T-helper 1 cell (primary cell): ENCODE data around the gene CCDC157.
A peak's percentile ranks its signal among the peaks of the same experiment; 100 is the strongest.

Experiments
- DNase-seq, 5 donors: peaks; one replicate each; pipeline ENCODE4 v3.0.0-alpha.2; 2012 to 2020
- total RNA-seq, 4 donors: gene quantifications; one replicate each; lab custom pipeline; 2026; lab: John Stamatoyannopoulos, UW

The CCDC157 gene
- total RNA-seq, result 8.3 to 11.9 (median 10.3) reads per million in 4 donors

DNA sequence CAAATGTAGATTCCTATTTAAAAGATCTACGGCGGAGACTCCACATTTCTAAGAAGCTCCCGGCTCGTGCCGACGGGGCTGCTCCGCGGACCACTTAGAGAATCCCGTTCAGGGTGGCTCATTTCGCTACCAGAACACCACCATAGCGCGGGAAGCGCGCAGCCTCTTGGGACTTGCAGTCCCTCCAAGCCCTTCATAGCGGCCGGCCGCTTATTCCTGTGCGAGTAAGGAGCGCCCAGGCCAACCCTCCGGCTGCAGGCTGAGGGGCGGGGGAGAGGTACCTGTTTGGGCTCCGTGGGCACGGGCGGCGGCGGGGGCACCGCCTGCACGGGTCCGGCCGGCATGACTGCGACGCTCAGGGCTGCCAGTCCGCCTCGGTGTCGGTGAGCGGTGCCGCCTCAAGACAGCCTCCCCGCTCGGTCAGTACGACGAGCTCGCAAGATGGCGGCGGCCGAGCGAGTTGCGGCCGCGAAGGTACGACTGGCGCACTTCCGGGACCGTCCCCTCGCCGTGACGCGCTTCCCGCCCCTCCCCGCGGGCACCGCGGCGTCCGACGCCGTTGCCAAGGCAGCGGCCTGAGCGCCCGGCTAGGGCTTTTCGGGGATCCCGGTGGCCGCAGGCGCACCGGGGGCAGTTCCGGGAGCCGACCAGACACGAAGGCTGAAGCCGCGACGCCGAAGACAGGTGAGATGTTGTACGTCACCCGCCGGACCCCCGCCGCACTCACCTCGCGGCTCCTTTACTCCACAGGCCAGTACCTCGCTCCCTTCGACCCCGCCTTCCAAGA lies at the start of gene CCDC157, which contains the start of gene SF3A1:
Gene CCDC157 (plus strand): TSS at position 559 of the 787 bp plus-strand sequence. CDS start 8,994 bp downstream, outside the sequence.
Gene SF3A1 (minus strand): TSS at position 446 of the 787 bp plus-strand sequence. CDS start 102 bp downstream, at position 344.
- DNase-seq, result peak; percentile 71 to 92 (median 79)

DNA sequence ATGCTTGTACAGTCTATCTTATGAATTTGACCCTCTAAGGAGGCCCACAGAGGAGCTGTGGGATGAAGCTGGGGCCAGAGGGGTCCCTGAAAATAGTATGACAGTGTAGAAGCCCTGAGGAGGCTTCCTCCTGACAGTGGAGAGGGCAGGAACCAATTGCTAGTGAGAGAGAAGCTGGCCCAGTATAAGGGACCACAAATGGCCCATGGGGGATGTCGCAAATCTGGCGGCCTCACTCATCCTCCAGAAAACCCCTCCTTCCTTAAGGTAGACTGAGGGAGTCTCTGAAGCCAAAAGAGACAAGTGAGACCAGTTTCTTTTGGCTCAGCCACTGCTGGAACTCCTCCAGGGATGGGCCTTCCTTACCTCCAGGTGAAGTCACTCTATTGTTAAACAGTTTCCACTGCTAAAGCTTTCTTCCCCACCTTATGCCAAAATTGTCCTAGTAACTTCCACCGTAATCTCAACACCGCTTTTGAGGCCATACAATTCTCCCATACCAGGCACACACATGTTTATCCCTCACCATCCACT lies 49.7 kb upstream of the CCDC157 start:
- DNase-seq, result no peak

DNA sequence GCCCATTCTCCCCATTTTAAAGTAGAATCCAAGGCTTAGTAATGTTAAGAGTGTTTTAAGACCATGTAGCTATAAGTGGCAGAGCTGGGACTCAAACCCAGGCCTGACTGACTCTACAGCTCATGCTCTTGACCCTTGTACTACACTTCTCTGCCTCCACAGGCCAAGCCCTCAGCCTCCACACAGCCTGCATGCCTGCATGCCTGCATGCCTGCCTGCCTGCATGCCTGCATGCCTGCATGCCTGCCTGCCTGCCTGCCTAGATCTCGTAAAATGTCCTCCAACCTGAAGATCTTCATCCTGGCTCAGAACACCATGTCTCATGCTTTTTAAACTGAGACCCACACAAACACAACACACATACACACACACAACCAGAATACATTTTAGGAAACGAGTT lies 48.7 kb upstream of the CCDC157 start:
- DNase-seq, result no peak

DNA sequence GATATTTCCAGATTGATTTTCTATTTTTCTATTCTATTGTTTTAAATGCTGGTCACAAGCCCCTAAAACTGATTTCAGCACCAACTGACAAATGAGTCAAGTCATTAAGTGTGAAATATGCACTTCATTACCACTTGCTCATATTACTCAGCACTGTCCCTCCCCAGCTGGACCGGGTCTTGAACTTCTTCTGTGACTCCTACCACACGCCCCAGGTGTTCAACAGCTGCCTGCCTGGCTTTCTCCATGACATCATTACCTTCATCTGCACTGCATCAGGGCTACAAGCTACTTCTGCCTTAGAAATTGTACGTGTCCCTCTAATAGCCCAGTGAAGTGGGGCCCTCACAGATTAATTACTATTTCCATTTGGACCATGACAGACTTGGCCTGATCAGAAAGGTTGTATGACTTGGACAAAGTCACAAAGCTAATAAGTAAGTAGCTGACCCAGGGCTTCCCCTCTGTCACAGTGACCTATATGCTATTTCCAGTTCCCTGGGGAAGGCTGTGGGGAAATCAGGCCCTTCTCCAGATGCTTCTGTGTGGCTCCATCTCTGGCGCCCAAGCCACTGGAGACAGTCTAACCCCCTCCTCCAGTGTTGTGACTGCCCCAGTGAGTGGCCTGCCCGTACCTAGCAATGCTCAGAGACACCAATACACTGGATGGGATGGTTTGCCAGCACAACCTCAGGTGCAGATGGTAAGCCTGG lies 48.1 kb upstream of the CCDC157 start:
- DNase-seq, result peak in 1 of 5 donors; percentile 55

DNA sequence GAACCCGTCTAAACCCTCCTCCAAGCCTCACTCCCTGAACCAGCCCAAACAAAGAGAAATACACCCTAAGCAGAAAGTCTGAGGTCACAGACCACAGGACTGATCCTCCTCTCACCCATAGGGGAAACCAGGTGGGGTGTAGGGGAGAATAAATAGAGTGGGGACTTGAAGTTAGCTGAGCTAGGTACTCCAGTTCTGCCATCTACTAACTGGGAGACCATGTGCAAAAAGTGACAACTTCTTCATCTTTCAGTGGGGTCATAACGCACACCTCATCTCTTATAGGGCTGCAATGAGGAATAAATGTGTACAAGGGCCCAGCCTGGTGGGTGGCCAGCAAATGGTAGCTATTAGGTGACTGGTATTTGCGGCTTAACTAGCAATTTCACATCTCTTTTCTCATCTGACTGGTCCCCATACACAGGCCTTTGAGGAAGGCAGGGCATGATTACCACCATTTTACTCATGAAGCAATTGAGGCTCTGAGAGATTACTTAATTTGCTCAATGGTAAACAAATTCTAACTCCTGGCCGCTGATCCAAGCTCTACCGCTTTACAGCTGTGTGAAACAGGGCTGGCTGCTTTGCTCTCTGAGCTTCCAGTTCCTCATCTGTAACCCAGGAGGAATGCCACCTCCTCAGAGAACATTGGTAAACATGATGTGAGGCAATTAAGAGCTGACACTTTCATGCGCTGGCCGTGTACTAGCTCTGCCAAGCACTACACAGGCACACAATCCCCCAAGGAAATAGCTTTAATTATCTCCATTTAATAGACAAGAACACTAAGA lies 46.7 kb upstream of the CCDC157 start:
- DNase-seq, result peak in 1 of 5 donors; percentile 40

DNA sequence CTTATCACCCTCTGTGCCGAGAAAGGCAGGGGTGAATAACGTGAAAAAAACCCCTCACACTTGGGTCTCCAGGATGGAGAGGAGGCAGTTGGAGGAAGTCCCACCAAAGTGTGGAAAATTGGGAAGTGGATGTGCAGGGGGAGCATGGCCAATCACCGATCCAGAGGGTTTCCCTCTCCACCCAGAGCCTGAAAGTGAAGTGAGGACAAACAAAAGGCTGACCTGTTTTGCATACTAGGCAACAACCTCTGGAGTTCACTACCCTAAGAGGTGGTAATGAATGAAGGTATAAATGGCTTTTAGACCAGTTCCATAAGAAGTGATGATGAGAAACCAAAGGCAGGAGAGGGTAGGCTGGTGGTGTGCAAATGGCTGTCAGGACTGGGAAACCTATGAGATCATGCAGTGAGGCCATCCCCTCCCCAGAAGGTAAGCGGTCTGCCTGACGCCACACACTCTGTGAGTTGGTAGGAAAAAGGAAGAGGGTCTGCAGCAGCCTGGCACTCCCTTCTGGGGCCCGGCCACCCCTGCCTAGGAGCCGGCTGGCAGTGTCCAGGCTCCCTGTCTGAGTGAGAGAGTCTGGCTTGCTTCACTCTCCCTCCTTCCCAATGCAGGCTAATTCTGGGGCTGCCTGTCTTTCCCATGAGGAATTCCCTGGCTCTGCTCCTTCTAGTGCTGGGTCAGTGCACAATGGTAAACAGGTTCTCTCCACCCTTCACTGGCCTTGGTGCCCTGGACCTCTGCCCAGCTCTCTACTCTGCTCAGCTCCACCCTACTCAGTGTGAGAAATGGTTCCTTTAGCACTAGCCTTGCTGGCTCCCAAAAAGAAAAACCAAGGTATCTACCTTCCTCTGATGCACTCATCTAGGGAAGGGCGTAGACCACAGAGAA lies 45.7 kb upstream of the CCDC157 start:
- no peak for DNase-seq

DNA sequence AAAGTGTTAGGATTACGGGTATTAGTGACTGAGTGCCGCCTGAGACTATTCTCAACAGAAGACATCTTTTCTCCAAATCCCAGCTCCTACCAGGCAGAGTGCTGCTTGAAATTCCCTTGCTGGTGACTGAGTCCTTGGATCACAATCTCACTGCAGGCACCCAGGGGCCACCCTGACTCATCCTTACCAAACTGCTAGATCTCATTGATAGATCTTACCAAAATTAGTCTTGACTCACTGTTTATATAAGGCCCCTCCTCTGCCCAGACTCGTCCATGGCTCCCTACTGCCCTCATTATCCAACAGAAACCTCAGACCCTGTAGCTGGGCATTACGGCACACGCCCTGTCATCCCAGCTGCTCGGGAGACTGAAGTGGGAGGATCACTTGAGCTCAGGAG lies 44.8 kb upstream of the CCDC157 start:
- DNase-seq, result no peak

DNA sequence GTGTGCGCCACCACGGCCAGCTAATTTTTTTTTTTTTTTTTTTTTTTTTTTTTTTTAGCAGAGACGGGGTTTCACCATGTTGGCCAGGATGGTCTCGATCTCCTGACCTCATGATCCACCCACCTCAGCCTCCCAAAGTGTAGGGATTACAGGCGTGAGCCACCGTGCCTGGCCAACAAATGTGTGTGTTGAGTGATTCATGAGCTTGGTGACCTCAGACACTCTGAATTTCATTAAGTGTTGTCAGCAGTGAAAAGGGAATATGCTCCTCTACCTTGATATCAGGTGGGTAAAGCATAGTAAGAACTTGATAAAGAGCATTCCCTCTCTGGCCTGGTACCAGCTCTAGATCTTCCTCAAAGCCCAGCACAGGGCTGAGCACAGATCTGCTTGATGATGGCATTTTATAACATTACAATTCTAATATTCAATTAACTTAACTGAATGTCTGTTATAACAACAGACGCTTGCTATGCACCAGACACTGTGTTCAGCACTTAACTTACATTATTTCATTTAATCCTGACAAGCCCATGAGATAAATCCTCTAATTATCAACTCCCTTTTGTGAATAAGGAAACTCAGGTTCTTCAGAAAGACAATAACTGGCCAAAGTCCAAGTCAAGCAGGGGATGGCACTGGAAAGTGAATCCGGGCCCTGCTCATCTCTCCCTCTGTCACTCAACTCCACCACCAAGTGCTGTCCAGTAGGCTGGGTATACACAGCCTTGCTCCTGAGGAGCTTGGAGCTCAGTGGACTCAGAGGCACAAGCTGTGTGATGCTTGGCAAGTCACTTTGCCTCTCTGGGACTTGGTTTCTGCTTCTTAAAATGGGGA lies 43.1 kb upstream of the CCDC157 start:
- DNase-seq, result no peak

DNA sequence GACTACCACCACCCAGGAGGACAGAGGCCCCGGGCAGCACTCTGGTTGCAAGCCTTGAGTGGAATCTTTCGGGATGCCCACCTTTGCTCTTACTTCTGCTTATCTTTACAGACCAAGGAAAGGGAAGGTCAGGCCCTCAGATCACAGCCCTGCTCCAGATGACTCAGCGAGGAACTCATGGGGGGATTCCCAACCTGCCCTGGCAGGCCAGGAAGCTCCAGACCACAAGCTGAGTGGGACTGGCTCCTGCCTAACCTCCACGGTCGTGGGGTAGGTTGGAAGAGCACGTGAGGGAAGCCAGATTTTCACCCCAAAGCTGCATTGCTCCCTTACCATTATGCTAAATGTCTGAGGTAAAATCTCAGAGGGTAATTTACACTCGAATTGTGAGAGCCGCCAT lies 41.9 kb upstream of the CCDC157 start:
- DNase-seq, result peak in 4 of 5 donors; percentile 22 to 52 (median 39)

DNA sequence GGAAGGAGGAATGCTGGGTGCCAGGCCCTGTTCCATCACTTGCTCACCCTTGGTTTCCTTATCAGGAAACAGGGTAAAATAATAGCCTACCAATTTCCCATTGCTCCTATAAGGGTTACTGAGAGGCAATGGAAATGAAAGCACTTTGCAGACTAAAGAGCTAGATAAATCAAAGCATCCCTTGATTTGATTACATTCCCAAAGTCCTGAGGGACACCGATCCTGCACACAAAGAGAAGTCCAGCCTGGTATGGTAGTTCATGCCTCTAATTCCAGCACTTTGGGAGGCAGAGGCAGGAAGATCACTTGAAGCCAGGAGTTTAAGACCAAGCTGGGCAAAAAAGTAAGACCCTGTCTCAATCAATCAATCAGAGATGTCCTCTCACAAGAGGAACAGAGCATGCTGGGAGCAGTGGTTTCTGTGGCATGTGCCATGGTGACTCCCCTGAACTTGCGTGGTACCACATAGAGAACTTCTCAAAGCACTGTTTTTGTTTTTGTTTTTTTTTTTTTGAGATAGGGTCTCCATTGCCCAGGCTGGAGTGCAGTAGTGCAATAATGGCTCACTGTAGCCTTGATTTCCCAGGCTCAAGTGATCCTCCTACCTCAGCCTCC lies 40.7 kb upstream of the CCDC157 start:
- DNase-seq, result no peak

DNA sequence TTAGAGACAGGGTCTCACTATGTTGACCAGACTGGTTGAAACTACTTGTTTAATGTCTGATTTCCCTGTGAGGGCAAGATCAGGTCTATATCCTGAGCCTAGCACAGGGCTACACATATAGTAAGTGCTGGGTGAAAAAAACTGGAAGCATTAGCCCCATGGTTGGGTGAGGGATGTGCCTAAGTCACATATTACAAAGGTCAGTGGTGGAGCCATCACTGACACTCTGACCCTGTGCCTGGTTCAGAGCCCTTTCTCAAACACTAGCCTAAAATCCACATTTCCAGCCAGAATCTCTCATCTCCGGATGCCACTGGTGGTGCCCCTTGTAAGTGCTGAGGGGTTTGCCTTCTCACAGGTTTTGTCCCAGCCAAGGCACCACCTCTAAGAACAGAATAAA lies 39.0 kb upstream of the CCDC157 start:
- no peak for DNase-seq

DNA sequence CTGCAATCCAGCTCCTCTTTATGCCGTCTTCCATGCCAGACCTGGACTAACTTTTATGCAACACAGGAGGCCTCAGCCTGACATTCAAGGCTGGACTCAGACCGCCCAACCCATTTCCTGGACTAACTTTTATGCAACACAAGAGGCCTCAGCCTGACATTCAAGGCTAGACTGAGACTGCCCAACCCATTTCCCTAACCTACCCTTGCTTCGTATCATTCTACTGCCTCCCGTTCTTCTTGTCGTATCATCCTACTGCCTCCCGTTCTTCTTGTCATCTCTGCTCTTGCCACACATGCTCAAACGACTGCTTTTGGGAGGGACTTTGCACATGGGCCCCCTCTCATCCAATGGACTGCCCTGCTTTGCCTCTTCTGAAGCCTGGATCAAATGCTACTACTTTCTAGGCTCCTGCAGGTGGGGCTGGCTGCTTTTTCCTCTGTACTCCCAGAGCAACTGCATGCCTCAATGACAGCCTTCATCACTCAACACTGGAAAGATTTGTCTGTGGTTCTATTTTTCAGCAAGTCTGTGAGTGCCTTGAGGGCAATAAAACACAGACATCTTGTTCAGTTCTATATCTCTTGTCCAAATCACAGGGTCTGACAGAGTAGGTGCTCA lies 37.9 kb upstream of the CCDC157 start:
- no peak for DNase-seq

DNA sequence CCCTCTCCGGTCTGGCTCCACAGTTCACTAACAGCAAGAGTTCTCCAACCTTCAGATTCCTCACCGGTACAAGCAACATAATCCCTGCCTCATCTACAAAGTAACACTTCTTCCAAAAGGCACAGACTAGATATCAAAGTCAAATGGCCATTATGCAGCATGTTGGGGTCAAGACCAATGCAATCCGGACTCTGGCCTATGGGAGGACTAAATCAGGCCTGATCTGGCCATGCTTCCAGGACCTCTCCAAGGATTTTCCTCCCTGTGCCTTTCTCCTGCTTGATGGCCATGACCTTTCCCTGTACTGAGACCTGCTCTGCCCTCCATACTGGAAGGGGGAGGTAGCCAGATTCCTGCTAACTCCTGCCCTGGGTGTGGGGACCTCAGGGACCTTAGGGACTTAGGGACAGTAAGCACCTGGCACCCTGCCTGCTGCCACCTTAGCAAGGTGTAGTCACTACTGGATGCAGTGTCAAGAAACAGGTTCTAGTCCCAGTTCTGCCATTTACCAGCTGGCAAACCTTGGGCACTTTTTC lies 36.7 kb upstream of the CCDC157 start:
- DNase-seq, result no peak

DNA sequence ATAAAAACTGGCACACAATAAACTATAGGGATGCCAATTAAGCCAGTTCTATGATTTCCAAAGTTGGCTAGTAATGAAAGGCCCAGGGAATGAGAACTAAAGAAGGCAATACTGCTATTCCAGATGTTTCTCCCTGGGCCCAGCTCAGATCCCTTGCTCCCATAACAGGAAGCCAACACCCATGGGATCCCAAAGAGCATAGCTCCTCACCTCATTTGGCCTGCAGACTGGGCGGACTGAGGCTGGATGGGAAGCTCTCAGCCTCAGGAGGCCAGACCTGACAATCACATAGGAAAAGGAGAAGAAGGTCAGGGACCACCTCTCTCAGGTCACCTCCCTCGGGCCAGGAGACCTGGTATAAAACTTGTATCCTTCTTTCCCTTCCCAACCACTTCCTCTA lies 35.3 kb upstream of the CCDC157 start:
- no peak for DNase-seq

DNA sequence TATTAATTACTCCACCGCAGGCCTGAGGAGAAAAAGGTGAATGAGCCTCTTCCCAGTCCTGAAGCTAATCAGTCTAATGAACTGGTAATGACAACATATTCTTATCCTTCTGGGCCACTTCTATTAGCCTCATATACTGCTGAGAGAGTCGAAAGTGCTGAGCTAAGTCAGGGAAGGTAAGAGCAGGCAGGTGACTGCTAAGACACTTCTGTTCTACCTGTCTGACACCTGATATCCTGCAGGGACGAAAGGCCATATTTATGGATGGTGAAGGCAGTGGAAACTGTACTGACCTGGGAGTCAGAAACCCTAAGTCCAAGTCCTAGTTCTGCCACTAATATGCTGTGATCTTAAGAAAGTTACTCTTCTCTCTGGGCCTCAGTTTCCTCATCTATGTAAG lies 33.6 kb upstream of the CCDC157 start:
- DNase-seq, result no peak

DNA sequence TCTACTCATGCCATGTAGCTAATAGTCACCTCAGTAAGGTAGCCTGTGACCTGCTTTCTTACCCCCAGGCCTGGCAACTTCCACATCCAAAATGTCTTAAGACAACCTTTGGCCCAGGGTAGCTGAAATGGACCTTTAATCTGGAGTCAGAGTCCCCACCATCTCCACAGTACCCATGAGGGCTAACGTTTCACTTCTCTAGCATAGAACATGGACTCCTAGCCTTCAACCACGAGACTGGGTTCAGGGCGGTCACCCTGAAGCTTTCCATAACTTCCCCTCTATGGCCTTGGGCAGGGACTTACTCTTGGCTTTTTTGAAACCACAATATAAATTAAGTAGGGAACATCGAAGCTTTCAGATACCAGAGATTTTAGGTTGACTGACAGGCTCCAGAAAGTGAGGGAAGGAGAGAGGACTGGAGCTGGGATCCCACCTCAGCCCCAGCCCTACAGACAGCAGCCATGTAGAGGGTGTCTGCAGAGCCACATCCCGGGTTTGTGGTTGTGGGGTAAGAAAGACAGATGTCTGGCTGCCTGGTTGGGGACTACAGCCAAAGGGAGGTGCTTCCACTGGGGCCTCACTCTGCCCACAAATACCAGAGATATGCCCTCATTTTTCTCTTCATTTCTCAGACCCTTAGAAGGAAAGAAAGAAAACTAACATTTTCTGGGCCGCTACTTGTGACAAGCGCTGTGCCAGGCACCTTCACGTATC lies 32.6 kb upstream of the CCDC157 start:
- peak in 1 of 5 donors; percentile 53 for DNase-seq

DNA sequence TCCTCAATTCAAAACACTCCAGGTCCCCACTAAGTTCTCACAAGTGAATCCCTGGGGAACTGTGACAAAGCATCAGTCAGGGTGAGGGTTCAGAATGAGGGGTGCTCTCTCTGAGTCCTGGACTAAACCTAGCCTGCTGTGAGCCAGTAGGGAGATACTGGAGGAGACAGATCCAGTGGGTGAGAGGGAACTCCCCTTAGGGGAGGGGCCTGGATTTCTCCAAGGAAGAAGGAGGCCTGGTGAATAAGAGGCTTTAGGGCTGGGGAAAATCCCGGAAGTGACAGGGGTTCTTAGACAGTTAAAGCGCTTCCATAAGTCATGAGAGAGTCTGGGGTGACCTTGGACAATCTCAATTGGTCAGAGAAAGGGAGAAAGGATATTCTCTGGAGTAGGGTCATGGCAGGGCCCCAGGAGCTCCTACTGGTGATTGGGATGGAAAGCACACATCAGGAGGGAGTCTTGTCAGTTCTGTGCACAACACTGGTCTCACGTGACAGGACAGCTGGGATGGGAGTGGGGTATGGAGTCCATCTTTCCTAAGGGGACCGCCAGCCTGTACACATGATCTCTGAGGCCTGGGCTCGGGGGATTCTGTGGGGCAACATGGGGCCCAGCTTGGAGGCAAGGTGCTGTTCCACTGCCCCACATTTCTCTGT lies 31.6 kb upstream of the CCDC157 start:
- no peak for DNase-seq

DNA sequence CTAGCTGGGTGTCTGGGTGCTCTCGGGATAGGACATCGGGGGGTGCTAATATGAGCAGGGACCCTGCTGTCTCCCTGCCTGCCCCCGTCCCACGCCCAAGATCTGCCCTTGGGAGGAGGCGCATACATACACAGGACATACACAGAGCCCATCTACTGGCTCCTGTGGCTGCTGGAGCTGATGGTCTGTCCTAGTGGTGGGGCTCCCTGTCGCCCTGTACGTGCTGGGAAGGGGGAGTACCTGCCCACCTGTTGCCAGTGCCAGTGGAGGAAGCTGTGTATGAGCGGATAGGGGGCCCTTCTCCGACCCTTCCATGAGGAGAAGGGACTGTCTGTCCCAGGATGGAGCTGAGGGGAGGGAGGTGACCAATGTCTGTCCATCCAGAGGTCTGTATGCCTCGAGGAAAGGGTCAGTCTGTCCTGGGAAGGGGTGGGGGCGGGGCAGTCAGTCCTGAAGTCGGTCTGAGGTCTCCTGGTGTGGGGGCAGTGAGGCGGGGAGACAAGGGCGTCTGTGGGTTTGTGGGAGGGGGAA lies 31.0 kb upstream of the CCDC157 start:
- DNase-seq, result no peak
